SK-N-SH (cell line): ENCODE data around the gene PLA2G6. TPM values are rescaled to one million over a fixed set of nuclear protein-coding genes. Genes with fewer than 3 reads are reported as not detected.

Source experiments
- CTCF ChIA-PET: fragments of 300-600, 350-600 bp; formaldehyde crosslinking; extraction: SDS; loops from one replicate; lab custom pipeline; 2021; lab: Yijun Ruan, JAX
- POLR2A ChIA-PET: fragments of 350-600 bp; sonication (Branson Sonifier 250); formaldehyde crosslinking; extraction: SDS; loops from one replicate; lab custom pipeline; 2020; ENCODE audit warnings: antibody characterized with exemption, inconsistent platforms; lab: Yijun Ruan, JAX
- DNase-seq: peaks from one replicate; pipeline ENCODE4 v3.0.0; 2012
- H2AFZ ChIP-seq: fragments of 200-600 bp; sonication (generic); 2 replicates; pipeline ENCODE4 v1.8.1; 2016; ENCODE audit warnings: antibody characterized with exemption, mild to moderate bottlenecking, low read depth
- H3F3A ChIP-seq: fragments of 200-600 bp; sonication (generic); replicated peaks from 2 replicates; pipeline ENCODE3; 2016; ENCODE audit warnings: antibody characterized with exemption, mild to moderate bottlenecking; ENCODE audit not compliant: insufficient read depth
- H3K27ac ChIP-seq, 2 experiments: fragments of 200-500 bp in 1 of 2; fragments of 200-600 bp in 1 of 2; sonication (Bioruptor generic) in 1 of 2; sonication (generic), shearing (Covaris generic) in 1 of 2; 2 replicates each; pipeline versions ENCODE4 v1.5.1 to v1.6.1; 2014 to 2016; ENCODE audit warnings: low read depth in 2 of 2, inconsistent platforms in 1 of 2, low read length in 1 of 2, mild to moderate bottlenecking in 1 of 2, mixed read lengths in 1 of 2
- H3K27me3 ChIP-seq: fragments of 200-600 bp; sonication (generic), shearing (Covaris generic); 2 replicates; pipeline ENCODE4 v1.6.1; 2016; ENCODE audit warnings: mixed run types; ENCODE audit not compliant: insufficient read depth
- H3K36me3 ChIP-seq, 2 experiments: fragments of 200-500 bp in 1 of 2; fragments of 200-600 bp in 1 of 2; sonication (Bioruptor generic) in 1 of 2; sonication (generic) in 1 of 2; replicated peaks in 1 of 2; 2 replicates each; pipeline versions ENCODE3 to v1.5.1; 2014 to 2016; ENCODE audit warnings: low read length in 1 of 2, mild to moderate bottlenecking in 1 of 2; ENCODE audit not compliant: insufficient read depth in 2 of 2, control insufficient read depth in 1 of 2
- H3K4me1 ChIP-seq, 2 experiments: fragments of 200-500 bp in 1 of 2; fragments of 200-600 bp in 1 of 2; sonication (Bioruptor generic) in 1 of 2; sonication (generic), shearing (Covaris generic) in 1 of 2; 2 replicates each; pipeline versions ENCODE4 v1.5.1 to v1.6.1; 2014 to 2016; ENCODE audit warnings: low read depth in 1 of 2, low read length in 1 of 2, mixed run types in 1 of 2; ENCODE audit not compliant: insufficient read depth in 2 of 2, control insufficient read depth in 1 of 2
- H3K4me2 ChIP-seq: fragments of 200-600 bp; sonication (generic), shearing (Covaris generic); 2 replicates; pipeline ENCODE4 v1.6.1; 2017; ENCODE audit warnings: mixed run types
- H3K4me3 ChIP-seq, 2 experiments: fragments of 200-500 bp in 1 of 2; fragments of 200-600 bp in 1 of 2; sonication (Bioruptor generic) in 1 of 2; sonication (generic), shearing (Covaris generic) in 1 of 2; 2 replicates each; pipeline versions ENCODE4 v1.5.1 to v1.8.1; 2014 to 2016; ENCODE audit warnings: low read depth in 2 of 2, inconsistent platforms in 1 of 2, low read length in 1 of 2, mild to moderate bottlenecking in 1 of 2, mixed read lengths in 1 of 2, moderate library complexity in 1 of 2
- H3K79me2 ChIP-seq: fragments of 200-600 bp; sonication (generic); 2 replicates; pipeline ENCODE4 v1.8.1; 2017; ENCODE audit warnings: mild to moderate bottlenecking; ENCODE audit not compliant: insufficient read depth
- H3K9ac ChIP-seq: fragments of 200-600 bp; sonication (generic); 2 replicates; pipeline ENCODE4 v1.6.1; 2017; ENCODE audit warnings: mixed run types
- H3K9me2 ChIP-seq: fragments of 200-600 bp; sonication (generic); 2 replicates; pipeline ENCODE4 v1.6.1; 2017; ENCODE audit warnings: mixed run types
- H3K9me3 ChIP-seq: fragments of 200-600 bp; sonication (generic); 2 replicates; pipeline ENCODE4 v1.6.1; 2017; ENCODE audit warnings: mixed run types, mild to moderate bottlenecking, moderate library complexity
- H4K20me1 ChIP-seq: fragments of 200-600 bp; sonication (generic); 2 replicates; pipeline ENCODE4 v1.6.1; 2017; ENCODE audit warnings: mild to moderate bottlenecking, mixed run types; ENCODE audit not compliant: insufficient read depth
- EP300 ChIP-seq, 2 experiments: IDR thresholded peaks; 2 replicates each; pipeline versions ENCODE4 v1.4.0 to v1.6.1; 2012; ENCODE audit warnings: borderline replicate concordance in 1 of 2, low read depth in 1 of 2, low read length in 1 of 2
- EZH2phosphoT487 ChIP-seq: fragments of 200-600 bp; sonication (generic); IDR thresholded peaks from 2 replicates; pipeline ENCODE4 v1.6.1; 2017; ENCODE audit warnings: low read depth, mixed run types, mild to moderate bottlenecking, antibody characterized with exemption, moderate library complexity, borderline replicate concordance
- FOSL2 ChIP-seq: IDR thresholded peaks from 2 replicates; pipeline ENCODE4 v1.4.0; 2012; ENCODE audit warnings: low read depth, mild to moderate bottlenecking, moderate library complexity, borderline replicate concordance
- FOXJ3 ChIP-seq: sonication (generic); formaldehyde crosslinking; IDR thresholded peaks from 2 replicates; pipeline ENCODE4 v1.5.1; 2020; ENCODE audit warnings: mild to moderate bottlenecking, missing genetic modification reagents
- FOXM1 ChIP-seq: IDR thresholded peaks from 2 replicates; pipeline ENCODE4 v1.4.0; 2012; ENCODE audit warnings: low read depth, mild to moderate bottlenecking
- GABPA ChIP-seq: IDR thresholded peaks from 2 replicates; pipeline ENCODE4 v1.4.0; 2012; ENCODE audit warnings: low read depth, mild to moderate bottlenecking
- JUND ChIP-seq: IDR thresholded peaks from 2 replicates; pipeline ENCODE4 v1.4.0; 2012
- MEF2A ChIP-seq: IDR thresholded peaks from 2 replicates; pipeline ENCODE4 v1.4.0; 2012; ENCODE audit warnings: low read depth, borderline replicate concordance
- POLR2AphosphoS5 ChIP-seq: IDR thresholded peaks from 2 replicates; pipeline ENCODE4 v1.6.1; 2012; ENCODE audit warnings: low read depth, low read length
- RAD21 ChIP-seq: IDR thresholded peaks from 2 replicates; pipeline ENCODE4 v1.6.1; 2012; ENCODE audit warnings: mild to moderate bottlenecking, low read length
- RCOR1 ChIP-seq: fragments of 150-350 bp; IDR thresholded peaks from 2 replicates; pipeline ENCODE4 v1.6.1; 2017; ENCODE audit warnings: antibody characterized with exemption, low read length
- RFX5 ChIP-seq: IDR thresholded peaks from 2 replicates; pipeline ENCODE4 v1.6.1; 2012; ENCODE audit warnings: mild to moderate bottlenecking, improper control_type of control experiment, low read length
- SIN3A ChIP-seq: IDR thresholded peaks from 2 replicates; pipeline ENCODE4 v1.6.1; 2012; ENCODE audit warnings: low read depth, mild to moderate bottlenecking, low read length, moderate library complexity, borderline replicate concordance
- TCF12 ChIP-seq: IDR thresholded peaks from 2 replicates; pipeline ENCODE4 v1.4.0; 2012
- TEAD4 ChIP-seq: IDR thresholded peaks from 2 replicates; pipeline ENCODE4 v1.4.0; 2012; ENCODE audit warnings: mild to moderate bottlenecking, borderline replicate concordance; ENCODE audit not compliant: insufficient read depth
- YY1 ChIP-seq: IDR thresholded peaks from 2 replicates; pipeline ENCODE4 v1.4.0; 2012; ENCODE audit warnings: low read depth, mild to moderate bottlenecking
- WGBS: methylation state at CpG from one replicate; pipeline ENCODE4 v1.1.6; 2017; ENCODE audit warnings: low lambda C conversion rate; 5-methylcytosine and 5-hydroxymethylcytosine counted together
- polyA plus RNA-seq, 3 experiments: library from polyadenylated mRNA; depleted of rRNA; stranded (reverse); fragments of >200 nt; gene quantifications; 2 replicates each; pipeline ENCODE4 v1.2.3, GENCODE V29; 2012
- TF ChIP-seq, protein P1 (sequence below): IDR thresholded peaks from 2 replicates; pipeline ENCODE4 v1.4.0; 2012; ENCODE audit warnings: low read depth
- TF ChIP-seq, protein P2 (sequence below): fragments of 200-600 bp; sonication (generic); IDR thresholded peaks from 2 replicates; pipeline ENCODE4 v1.6.1; 2017; ENCODE audit warnings: antibody characterized with exemption, mild to moderate bottlenecking, moderate library complexity
- TF ChIP-seq, protein P3 (sequence below): fragments of 150-350 bp; IDR thresholded peaks from 2 replicates; pipeline ENCODE4 v1.6.1; 2017; ENCODE audit warnings: antibody characterized with exemption, low read length, low read depth, borderline replicate concordance
- TF ChIP-seq, protein P4 (sequence below): IDR thresholded peaks from 2 replicates; pipeline ENCODE4 v1.4.0; 2012; ENCODE audit warnings: low read depth, borderline replicate concordance

The PLA2G6 gene
- polyA plus RNA-seq, 1 of the 3 experiments (the other 2 are of a cell fraction), result 10.5 TPM

DNA sequence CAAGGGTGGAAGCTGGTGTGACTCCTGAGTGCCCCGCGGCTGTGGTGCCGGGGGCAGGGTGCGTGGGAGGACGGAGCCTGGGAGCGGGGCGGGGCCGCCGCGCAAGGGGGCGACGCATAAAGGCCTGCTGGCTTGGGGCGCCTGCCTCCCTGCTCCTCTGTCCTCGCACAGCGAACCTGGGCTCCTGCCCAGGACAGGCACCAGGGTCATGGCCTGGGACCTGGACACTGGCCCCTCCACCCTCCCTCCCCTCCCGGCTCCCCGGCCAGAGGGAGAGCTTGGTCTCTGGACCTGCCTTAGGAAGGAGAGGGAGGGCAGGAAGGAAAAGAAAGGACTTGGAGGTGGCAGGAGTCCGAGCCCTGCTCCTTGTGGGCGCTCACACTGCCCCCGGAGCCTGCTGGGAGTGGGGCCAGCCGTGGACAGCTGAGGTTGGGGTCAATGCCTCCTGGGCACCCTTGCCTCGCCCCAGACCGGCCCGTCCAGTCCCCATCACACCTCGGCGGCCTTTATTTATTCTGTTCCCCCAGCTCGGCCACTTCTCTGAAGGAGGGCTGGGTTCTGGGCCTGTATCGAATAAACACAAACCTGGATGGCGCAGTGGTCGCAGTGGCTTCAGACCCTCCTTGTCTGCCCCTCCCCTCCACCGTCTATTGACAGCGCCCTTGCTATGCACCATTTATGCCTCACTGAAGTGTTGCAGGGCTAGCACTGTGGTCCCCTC, 106.4 kb downstream of the PLA2G6 start:
- H3K9me3 ChIP-seq, result no peaks in the 10 kb centered on the region
- no peak overlapping the region for H2AFZ ChIP-seq
- H3K4me1 ChIP-seq, result no peaks in the 10 kb centered on the region
- no peak overlapping the region for H3K9ac ChIP-seq
- no peaks in the 10 kb centered on the region for H4K20me1 ChIP-seq
- no CpG with 5 or more reads among the region's 32 CpGs for WGBS
- CTCF ChIA-PET, result interaction anchor here (1.6 kb wide), 1 partner anchor 23 kb away, joined by 5 read pairs; no protein-coding TSS in a partner anchor
- POLR2A ChIA-PET, result no interaction called here
- H3K4me3 ChIP-seq, result no peak overlapping the region
- DNase-seq, result no peak
- no peak overlapping the region for H3K27ac ChIP-seq
- peaks cover 0 to 10% of the 10 kb centered on the region in 2 experiments for H3K36me3 ChIP-seq
- H3K27me3 ChIP-seq, result no peaks in the 10 kb centered on the region
- no peaks in the 10 kb centered on the region for H3K79me2 ChIP-seq
- no peak overlapping the region for H3K4me2 ChIP-seq
- no peak for TF ChIP-seq EP300 (IDR thresholded peaks at IDR 0.05; ENCODE audit: borderline replicate concordance in 1 of 2, low read depth in 1 of 2, low read length in 1 of 2)
- TF ChIP-seq RCOR1, result no peak
- TF ChIP-seq FOSL2, result no peak
- TF ChIP-seq YY1, result no peak
- no peak for TF ChIP-seq TCF12
- no peak for TF ChIP-seq SIN3A
- TF ChIP-seq, protein P1, sequence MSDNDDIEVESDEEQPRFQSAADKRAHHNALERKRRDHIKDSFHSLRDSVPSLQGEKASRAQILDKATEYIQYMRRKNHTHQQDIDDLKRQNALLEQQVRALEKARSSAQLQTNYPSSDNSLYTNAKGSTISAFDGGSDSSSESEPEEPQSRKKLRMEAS, result no peak
- no peak for TF ChIP-seq FOXM1
- TF ChIP-seq, protein P2, sequence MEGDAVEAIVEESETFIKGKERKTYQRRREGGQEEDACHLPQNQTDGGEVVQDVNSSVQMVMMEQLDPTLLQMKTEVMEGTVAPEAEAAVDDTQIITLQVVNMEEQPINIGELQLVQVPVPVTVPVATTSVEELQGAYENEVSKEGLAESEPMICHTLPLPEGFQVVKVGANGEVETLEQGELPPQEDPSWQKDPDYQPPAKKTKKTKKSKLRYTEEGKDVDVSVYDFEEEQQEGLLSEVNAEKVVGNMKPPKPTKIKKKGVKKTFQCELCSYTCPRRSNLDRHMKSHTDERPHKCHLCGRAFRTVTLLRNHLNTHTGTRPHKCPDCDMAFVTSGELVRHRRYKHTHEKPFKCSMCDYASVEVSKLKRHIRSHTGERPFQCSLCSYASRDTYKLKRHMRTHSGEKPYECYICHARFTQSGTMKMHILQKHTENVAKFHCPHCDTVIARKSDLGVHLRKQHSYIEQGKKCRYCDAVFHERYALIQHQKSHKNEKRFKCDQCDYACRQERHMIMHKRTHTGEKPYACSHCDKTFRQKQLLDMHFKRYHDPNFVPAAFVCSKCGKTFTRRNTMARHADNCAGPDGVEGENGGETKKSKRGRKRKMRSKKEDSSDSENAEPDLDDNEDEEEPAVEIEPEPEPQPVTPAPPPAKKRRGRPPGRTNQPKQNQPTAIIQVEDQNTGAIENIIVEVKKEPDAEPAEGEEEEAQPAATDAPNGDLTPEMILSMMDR, result no peak
- no peaks in the 10 kb centered on the region for H3K9me2 ChIP-seq
- no peaks in the 10 kb centered on the region for H3F3A ChIP-seq

DNA sequence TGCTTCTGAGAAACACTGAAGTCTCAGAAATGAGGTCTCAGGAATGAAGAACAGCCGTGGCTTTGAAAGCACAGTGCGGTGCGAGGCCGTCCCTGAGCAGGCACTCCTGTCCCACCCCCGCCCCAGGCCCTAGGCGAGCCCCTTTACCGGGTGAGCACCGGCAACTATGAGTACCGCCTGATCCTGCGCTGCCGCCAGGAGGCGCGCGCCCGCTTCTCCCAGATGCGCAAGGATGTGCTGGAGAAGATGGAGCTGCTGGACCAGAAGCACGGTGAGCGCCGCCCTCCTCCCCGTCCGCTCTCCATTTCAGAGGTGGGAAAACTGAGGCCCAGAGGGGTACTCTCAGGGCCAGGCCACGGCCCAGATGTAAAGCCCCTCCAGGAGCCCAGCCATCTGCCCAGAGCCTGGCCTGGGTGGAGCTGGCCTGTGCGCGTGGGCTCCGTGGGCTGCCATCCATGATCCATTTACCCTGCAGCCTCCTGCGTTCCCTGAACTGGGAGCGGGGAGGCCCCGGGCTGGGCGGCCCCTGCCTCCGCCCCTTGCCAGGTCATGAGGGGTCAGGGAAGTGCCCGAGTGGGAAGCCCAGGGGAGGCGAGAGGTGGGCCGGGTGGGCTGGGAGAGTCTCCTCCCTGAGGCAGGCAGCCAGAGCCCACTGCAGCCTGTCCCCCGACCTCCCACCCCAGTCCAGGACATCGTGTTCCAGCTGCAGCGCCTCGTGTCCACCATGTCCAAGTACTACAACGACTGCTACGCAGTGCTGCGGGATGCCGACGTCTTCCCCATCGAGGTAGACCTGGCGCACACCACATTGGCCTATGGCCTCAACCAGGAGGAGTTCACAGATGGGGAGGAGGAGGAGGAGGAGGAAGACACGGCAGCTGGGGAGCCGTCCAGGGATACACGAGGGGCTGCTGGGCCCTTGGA, 107.2 kb downstream of the PLA2G6 start:
- Histone ChIP-seq H4K20me1 (no peaks in the 10 kb centered on the region), H3K27me3 (no peaks in the 10 kb centered on the region), H3K9ac (no peak overlapping the region), H3K36me3 (peaks cover 0 to 10% of the 10 kb centered on the region in 2 experiments), H3K79me2 (no peaks in the 10 kb centered on the region), H3K9me3 (no peaks in the 10 kb centered on the region), H2AFZ (no peak overlapping the region), H3K9me2 (no peaks in the 10 kb centered on the region), H3K4me3 (no peak overlapping the region), H3K4me2 (no peak overlapping the region), H3K27ac (no peak overlapping the region), H3K4me1 (no peaks in the 10 kb centered on the region), H3F3A (no peaks in the 10 kb centered on the region)
- WGBS, result 90% methylated on average over 4 of the region's 47 CpGs
- TF ChIP-seq GABPA (no peak), JUND (no peak), TEAD4 (no peak), MEF2A (no peak), TCF12 (no peak), SIN3A (no peak), FOXJ3 (CRISPR knock-in tag) (no peak), EZH2phosphoT487 (no peak), FOSL2 (no peak), RFX5 (no peak), POLR2AphosphoS5 (no peak), EP300 (IDR thresholded peaks at IDR 0.05; ENCODE audit: borderline replicate concordance in 1 of 2, low read depth in 1 of 2, low read length in 1 of 2) (no peak), RAD21 (no peak)
- TF ChIP-seq, protein P3, sequence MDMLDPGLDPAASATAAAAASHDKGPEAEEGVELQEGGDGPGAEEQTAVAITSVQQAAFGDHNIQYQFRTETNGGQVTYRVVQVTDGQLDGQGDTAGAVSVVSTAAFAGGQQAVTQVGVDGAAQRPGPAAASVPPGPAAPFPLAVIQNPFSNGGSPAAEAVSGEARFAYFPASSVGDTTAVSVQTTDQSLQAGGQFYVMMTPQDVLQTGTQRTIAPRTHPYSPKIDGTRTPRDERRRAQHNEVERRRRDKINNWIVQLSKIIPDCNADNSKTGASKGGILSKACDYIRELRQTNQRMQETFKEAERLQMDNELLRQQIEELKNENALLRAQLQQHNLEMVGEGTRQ, result no peak
- TF ChIP-seq, protein P4, sequence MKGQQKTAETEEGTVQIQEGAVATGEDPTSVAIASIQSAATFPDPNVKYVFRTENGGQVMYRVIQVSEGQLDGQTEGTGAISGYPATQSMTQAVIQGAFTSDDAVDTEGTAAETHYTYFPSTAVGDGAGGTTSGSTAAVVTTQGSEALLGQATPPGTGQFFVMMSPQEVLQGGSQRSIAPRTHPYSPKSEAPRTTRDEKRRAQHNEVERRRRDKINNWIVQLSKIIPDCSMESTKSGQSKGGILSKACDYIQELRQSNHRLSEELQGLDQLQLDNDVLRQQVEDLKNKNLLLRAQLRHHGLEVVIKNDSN, result no peak
- CTCF ChIA-PET, result interaction anchor here (1.6 kb wide), 1 partner anchor 22 kb away, joined by 5 read pairs; no protein-coding TSS in a partner anchor
- DNase-seq, result no peak
- POLR2A ChIA-PET, result no interaction called here
